Neuronal stem cell (in vitro differentiated cells): ENCODE measurements around the gene ID3.

Experiments
- DNase-seq: peaks from one replicate; pipeline ENCODE4 v3.0.0-alpha.2; 2013; ENCODE audit warnings: low spot score
- H2AFZ ChIP-seq: one replicate; pipeline ENCODE4 v1.6.1; 2013; ENCODE audit warnings: mild to moderate bottlenecking, low read length, inconsistent platforms
- H2AK5ac ChIP-seq: 2 replicates; pipeline ENCODE4 v1.6.1; 2013; ENCODE audit warnings: low read depth, mild to moderate bottlenecking, inconsistent platforms, low read length, moderate library complexity, mixed read lengths
- H2BK120ac ChIP-seq: 2 replicates; pipeline ENCODE4 v1.6.1; 2013; ENCODE audit warnings: low read depth, mild to moderate bottlenecking, inconsistent platforms, low read length, moderate library complexity, mixed read lengths
- H2BK12ac ChIP-seq: one replicate; pipeline ENCODE4 v1.6.1; 2013; ENCODE audit warnings: low read length, inconsistent platforms
- H2BK15ac ChIP-seq: 2 replicates; pipeline ENCODE4 v1.6.1; 2013; ENCODE audit warnings: mild to moderate bottlenecking, low read length, inconsistent platforms, mixed read lengths
- H2BK5ac ChIP-seq: one replicate; pipeline ENCODE4 v1.6.1; 2013; ENCODE audit warnings: inconsistent platforms, mild to moderate bottlenecking, low read length, moderate library complexity
- H3K14ac ChIP-seq: one replicate; pipeline ENCODE4 v1.6.1; 2013; ENCODE audit warnings: low read length, inconsistent platforms
- H3K18ac ChIP-seq: 2 replicates; pipeline ENCODE4 v1.6.1; 2013; ENCODE audit warnings: low read length, inconsistent platforms
- H3K23ac ChIP-seq: 2 replicates; pipeline ENCODE4 v1.6.1; 2013; ENCODE audit warnings: low read depth, mild to moderate bottlenecking, mixed read lengths, low read length, inconsistent platforms; ENCODE audit not compliant: poor library complexity
- H3K27ac ChIP-seq: replicated peaks from 3 replicates; pipeline ENCODE4 v1.5.1; 2013; ENCODE audit warnings: low read length, inconsistent platforms
- H3K27me3 ChIP-seq, 3 experiments: 2 replicates each; pipeline ENCODE4 v1.6.1; 2013; ENCODE audit warnings: low read length in 3 of 3, mild to moderate bottlenecking in 2 of 3, inconsistent platforms in 1 of 3, low read depth in 1 of 3, mixed read lengths in 1 of 3, moderate library complexity in 1 of 3; ENCODE audit not compliant: control insufficient read depth in 3 of 3, insufficient read depth in 3 of 3
- H3K36me3 ChIP-seq, 2 donors: replicated peaks in 1 of 2; 2 replicates each; pipeline ENCODE4 v1.6.1; 2013; ENCODE audit warnings: low read length in 2 of 2; ENCODE audit not compliant: control insufficient read depth in 2 of 2, insufficient read depth in 2 of 2
- H3K4ac ChIP-seq: 2 replicates; pipeline ENCODE4 v1.6.1; 2013; ENCODE audit warnings: inconsistent platforms, mild to moderate bottlenecking, low read length, moderate library complexity
- H3K4me1 ChIP-seq, 2 donors: 1 replicate in 1 of 2; 2 replicates in 1 of 2; pipeline ENCODE4 v1.6.1; 2013; ENCODE audit warnings: low read length in 2 of 2, low read depth in 1 of 2; ENCODE audit not compliant: control insufficient read depth in 2 of 2, insufficient read depth in 1 of 2
- H3K4me2 ChIP-seq: one replicate; pipeline ENCODE4 v1.6.1; 2013; ENCODE audit warnings: mild to moderate bottlenecking, low read length, inconsistent platforms; ENCODE audit not compliant: insufficient read depth, poor library complexity, severe bottlenecking
- H3K4me3 ChIP-seq, 2 donors: 2 replicates each; pipeline ENCODE4 v1.5.1; 2013; ENCODE audit warnings: low read length in 2 of 2, mild to moderate bottlenecking in 2 of 2, inconsistent platforms in 1 of 2, moderate library complexity in 1 of 2
- H3K79me1 ChIP-seq: one replicate; pipeline ENCODE4 v1.6.1; 2013; ENCODE audit warnings: low read depth, mild to moderate bottlenecking, inconsistent platforms, low read length, moderate library complexity
- H3K9ac ChIP-seq: one replicate; pipeline ENCODE4 v1.6.1; 2013; ENCODE audit warnings: mild to moderate bottlenecking, low read depth, low read length, inconsistent platforms; ENCODE audit not compliant: poor library complexity
- H3K9me3 ChIP-seq, 2 donors: replicated peaks in 1 of 2; 2 replicates each; pipeline versions ENCODE3 to v1.6.1; 2013; ENCODE audit warnings: low read length in 2 of 2, mild to moderate bottlenecking in 2 of 2, inconsistent platforms in 1 of 2, low read depth in 1 of 2, mixed read lengths in 1 of 2, moderate library complexity in 1 of 2; ENCODE audit not compliant: control insufficient read depth in 2 of 2, insufficient read depth in 1 of 2
- H4K8ac ChIP-seq: one replicate; pipeline ENCODE4 v1.6.1; 2013; ENCODE audit warnings: low read depth, mild to moderate bottlenecking, inconsistent platforms, low read length, moderate library complexity
- H4K91ac ChIP-seq: one replicate; pipeline ENCODE4 v1.6.1; 2013; ENCODE audit warnings: low read length, low read depth, mild to moderate bottlenecking, inconsistent platforms; ENCODE audit not compliant: poor library complexity
- WGBS, 2 donors: extraction: QIAGEN DNeasy Blood & Tissue Kit; methylation state at CpG; one replicate each; pipeline ENCODE4 v1.1.7; 2013; ENCODE audit warnings: missing lambda C conversion rate in 2 of 2, mixed read lengths in 1 of 2; ENCODE audit not compliant: insufficient read length in 2 of 2, insufficient replicate concordance in 1 of 2; ENCODE audit errors: extremely low coverage in 2 of 2; 5-methylcytosine and 5-hydroxymethylcytosine counted together

ID3 gene

GRCh38 chr1:23533246-23534023, 25.9 kb downstream of the ID3 start:
- Histone ChIP-seq H3K4me2 (no peak overlapping the region), H2AK5ac (no peak overlapping the region), H2AFZ (no peak overlapping the region), H3K9me3 (no peaks in the 10 kb centered on the region), H3K79me1 (no peaks in the 10 kb centered on the region), H2BK120ac (no peak overlapping the region), H3K18ac (no peak overlapping the region), H3K36me3 (no peaks in the 10 kb centered on the region), H4K91ac (no peak overlapping the region), H3K27me3 (no peaks in the 10 kb centered on the region), H3K23ac (no peak overlapping the region), H3K27ac (no peak overlapping the region), H4K8ac (no peak overlapping the region), H3K4ac (no peak overlapping the region), H3K4me1 (peaks cover 16 to 22% of the 10 kb centered on the region in 2 donors), H3K14ac (no peak overlapping the region), H3K9ac (no peak overlapping the region), H3K4me3 (no peak overlapping the region), H2BK12ac (no peak overlapping the region), H2BK5ac (no peak overlapping the region), H2BK15ac (no peak overlapping the region)
- DNase-seq = no peak
- no CpG with 5 or more reads among the region's 6 CpGs for WGBS, 2 donors

- WGBS, 2 donors = no CpG with 5 or more reads among the region's 5 CpGs
- H3K14ac ChIP-seq = no peak overlapping the region
- no peak overlapping the region for H4K91ac ChIP-seq
- peak overlapping the region; percentile 38 for H3K9ac ChIP-seq
- H3K79me1 ChIP-seq = peaks cover 2% of the 10 kb centered on the region
- no peak for DNase-seq
- peak overlapping the region; percentile 23 for H3K18ac ChIP-seq
- peak overlapping the region; percentile 60 for H3K27ac ChIP-seq
- H2BK5ac ChIP-seq = no peak overlapping the region
- H4K8ac ChIP-seq = no peak overlapping the region
- H2BK15ac ChIP-seq = no peak overlapping the region
- no peaks in the 10 kb centered on the region for H3K27me3 ChIP-seq
- no peak overlapping the region for H2AK5ac ChIP-seq
- no peak overlapping the region for H2BK120ac ChIP-seq
- H2AFZ ChIP-seq = peak overlapping the region; percentile 83
- no peak overlapping the region for H2BK12ac ChIP-seq
- no peaks in the 10 kb centered on the region for H3K9me3 ChIP-seq
- peaks cover 16 to 29% of the 10 kb centered on the region in 2 donors for H3K4me1 ChIP-seq
- H3K23ac ChIP-seq = no peak overlapping the region
- peak overlapping the region; percentile 53 for H3K4me2 ChIP-seq
- H3K4me3 ChIP-seq = peak overlapping the region; percentile 53 to 81
- H3K4ac ChIP-seq = no peak overlapping the region
- peaks cover 0 to 9% of the 10 kb centered on the region in 2 donors for H3K36me3 ChIP-seq
These were observed 27.7 kb downstream of the ID3 start for GRCh38 chr1:23531562-23532094.

DNA sequence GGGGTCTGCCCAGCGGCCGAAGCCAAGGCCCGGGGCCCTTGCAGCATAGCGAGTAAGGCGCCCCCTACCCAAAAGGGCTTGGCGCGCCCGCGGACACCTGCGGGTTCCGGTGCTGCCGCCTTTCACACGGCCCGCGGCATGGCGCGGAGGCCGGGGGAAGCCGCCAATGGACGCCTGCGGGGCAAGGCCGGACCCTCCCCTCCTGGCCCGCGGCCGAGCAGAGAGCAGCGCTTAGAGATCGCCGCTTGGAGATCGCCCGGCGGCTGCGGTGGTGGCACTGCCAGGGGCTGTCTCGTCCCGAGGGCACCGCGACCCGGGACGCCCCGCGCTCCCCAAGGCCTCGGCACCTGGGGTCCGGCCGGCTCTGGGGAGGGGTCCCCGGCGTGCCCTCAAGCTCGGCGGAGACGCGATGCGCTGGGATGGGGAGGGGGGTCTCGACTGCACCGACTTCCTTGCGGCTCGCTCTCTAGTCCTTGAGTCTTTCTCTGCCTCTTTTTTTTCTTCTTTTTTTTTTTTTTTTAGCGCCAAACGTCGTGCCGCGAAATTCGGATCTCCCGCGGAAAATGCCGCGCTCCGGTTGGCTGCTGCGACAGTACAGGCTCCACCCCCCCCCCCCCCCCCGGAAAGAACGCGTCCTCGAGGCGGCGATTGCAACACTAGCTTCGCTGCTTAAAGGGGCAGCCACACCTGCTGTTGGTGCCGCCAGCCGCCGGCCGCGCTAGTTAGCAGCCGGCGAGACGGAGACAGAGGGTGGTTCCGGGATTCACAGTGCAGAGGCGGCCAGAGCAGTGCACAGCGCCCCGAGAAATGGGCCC, 28.3 kb downstream of the ID3 start, which contains the start of gene E2F2:
TSS of gene E2F2 (minus strand) at position 487 of the 815 bp plus-strand sequence. CDS start at position 47, 440 bp downstream.
- Histone ChIP-seq H2AK5ac (no peak within 1 kb of the TSS), H2BK120ac (peak within 1 kb of the TSS; percentile 75), H2AFZ (peak within 1 kb of the TSS; percentile 86), H3K4ac (no peak within 1 kb of the TSS), H3K4me3 (peak within 1 kb of the TSS; percentile 81 to 87), H3K27me3 (no peaks in the 10 kb centered on the region), H4K8ac (peak within 1 kb of the TSS; percentile 17), H3K23ac (no peak within 1 kb of the TSS), H3K18ac (peak within 1 kb of the TSS; percentile 94), H3K27ac (peak within 1 kb of the TSS; percentile 60), H3K9me3 (no peaks in the 10 kb centered on the region), H4K91ac (no peak within 1 kb of the TSS), H3K14ac (peak within 1 kb of the TSS; percentile 60), H3K9ac (peak within 1 kb of the TSS; percentile 90), H3K4me1 (peaks cover 19 to 29% of the 10 kb centered on the region in 2 donors), H2BK12ac (no peak within 1 kb of the TSS), H2BK5ac (peak within 1 kb of the TSS; percentile 62), H2BK15ac (peak within 1 kb of the TSS; percentile 42), H3K79me1 (peaks cover 2% of the 10 kb centered on the region), H3K4me2 (peak within 1 kb of the TSS; percentile 93), H3K36me3 (peaks cover 0 to 12% of the 10 kb centered on the region in 2 donors)
- DNase-seq = peak; percentile 84
- no CpG with 5 or more reads among the region's 85 CpGs for WGBS, 2 donors
